ENCODE results near the gene COLQ.

DNA sequence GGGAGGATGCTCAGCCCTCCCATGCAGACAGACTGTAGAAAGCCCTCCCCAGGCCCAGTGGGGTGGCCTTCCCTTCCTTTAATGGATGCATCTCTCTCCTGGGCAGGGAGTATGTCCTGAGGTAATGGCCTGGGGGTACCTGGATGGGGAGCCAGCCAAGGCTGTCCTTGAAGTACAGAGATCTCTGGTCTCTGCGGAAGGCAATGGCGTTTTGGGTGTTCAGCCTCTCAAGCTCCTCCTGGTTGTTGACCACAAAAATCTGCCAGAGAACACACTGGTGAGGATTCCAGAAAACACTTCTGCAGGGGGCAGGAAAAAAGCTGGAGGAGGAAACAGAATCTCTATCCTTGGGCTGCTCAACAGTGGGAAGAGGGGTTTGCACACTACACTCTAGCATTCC lies 65.2 kb downstream of the COLQ start:
- TF ChIP-seq CTCF (conservative IDR thresholded peaks at IDR 0.05) (no peak), ZFX (IDR thresholded peaks at IDR 0.05) (no peak)
